A549 treated with AZD9567 at 1 μM for 4 hours (cell line): ENCODE results near the gene TMEM181. TPM values are rescaled to one million over a fixed set of nuclear protein-coding genes. Genes with fewer than 3 reads are reported as not detected.

Experiments
- total RNA-seq: library from RNA; stranded (reverse); fragments of 200-300 nt; extraction: Qiagen RNA extraction; gene quantifications from 5 replicates; pipeline ENCODE4 v1.2.3, GENCODE V29; 2022; ENCODE audit not compliant: insufficient read depth

Gene TMEM181
- total RNA-seq = 11.9 to 15.5 TPM (median 14.5 TPM) in 5 replicates

DNA sequence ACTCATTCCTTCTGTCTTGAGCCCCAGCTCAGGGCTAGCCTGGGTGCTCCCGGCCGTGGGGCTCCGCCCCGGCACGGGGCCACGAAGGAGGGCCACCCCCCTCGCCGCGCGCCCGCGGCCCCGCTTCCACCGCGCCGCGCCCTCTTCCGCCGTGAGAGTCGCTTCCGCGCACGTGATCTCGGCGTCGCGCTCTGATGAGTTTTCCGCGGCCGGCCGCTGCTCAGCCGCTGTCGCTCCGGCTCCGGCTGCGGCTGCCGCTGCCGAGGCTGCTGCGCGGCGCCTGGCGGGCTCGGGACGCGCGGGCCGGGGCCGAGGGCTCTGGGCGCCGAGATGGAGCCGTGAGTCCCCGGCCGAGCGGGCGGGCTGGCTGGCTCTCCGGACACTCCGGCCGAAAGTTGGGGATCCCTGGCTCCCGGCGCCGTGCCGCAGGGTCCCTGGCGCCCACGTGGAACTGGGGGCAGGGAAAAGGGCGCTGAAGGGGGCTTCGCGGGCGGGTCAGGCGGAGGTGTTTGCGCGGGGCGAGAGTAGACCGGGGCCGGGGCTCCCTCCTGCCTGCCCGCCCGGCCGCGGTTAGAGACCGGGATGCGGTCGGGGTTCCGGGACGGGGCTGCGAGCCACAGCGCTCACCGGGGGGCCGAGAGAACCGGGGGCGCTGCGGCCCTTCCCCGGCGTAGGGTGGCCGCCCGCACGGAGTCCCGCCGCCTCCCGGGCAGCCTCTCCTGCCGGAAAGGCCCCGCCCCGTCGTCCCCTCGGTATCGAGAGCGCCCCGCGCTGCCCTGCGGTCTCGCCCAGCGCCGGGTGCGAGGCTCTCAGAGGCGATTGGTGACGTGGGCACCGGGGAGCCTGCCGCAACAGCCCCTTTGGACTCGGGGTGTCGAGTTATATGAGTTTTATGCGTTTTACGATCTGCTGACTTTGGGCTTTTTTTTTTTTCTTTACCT is at the start of gene TMEM181:
TMEM181 (plus strand) TSS at position 197 of the 941 bp plus-strand sequence; CDS start at position 331, 134 bp downstream.

DNA sequence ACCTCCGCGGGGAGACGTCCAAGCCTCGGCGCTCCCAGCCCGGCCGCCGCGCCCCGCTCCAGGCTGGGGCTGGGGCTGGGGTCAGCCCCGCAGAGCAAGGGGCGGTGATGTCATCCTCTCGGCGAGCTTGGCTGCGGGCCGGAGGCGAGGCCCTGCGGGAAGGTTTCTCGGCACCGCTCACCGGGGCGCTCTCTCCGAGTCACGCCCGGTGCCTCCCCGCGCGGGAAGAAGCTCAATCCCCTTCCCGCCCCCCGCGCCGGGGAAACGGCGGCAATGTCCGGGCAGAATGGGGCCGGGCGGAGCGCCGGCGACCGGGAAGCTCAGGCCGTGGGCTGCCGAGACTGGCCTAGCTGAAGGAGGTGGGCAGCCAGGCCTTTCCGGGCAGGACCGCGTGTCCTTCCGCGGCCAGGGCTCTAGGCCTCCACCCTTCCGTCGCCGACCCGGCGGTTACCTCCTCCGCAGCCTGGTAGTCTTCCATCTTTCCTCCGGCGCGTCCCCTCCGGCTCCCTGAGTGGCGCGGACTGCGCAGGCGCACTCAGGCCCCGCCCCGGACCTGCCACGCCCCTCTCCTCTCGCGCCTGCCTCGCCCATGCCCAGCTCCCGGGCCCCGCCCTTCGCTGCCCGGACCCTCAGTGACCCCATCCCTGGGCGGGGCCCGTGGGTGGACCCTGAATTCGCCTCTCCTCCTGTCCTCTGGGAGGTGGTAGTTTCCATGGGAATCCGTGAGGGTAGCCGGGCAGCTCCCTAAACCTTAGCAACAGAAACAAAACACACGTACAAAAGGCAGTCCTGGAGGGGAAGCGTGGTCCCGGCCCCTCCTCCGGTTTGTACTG is 84.6 kb downstream of the TMEM181 start, which contains the start of gene DYNLT1:
DYNLT1 (minus strand) TSS at position 513 of the 833 bp plus-strand sequence; CDS start at position 478, 35 bp downstream.

GRCh38 chr6:158649289-158650143 is 89.6 kb downstream of the TMEM181 start, which contains the start of gene SYTL3:
Gene SYTL3 (plus strand): TSS chr6:158650054. CDS start chr6:158663269, 13,215 bp downstream.

Other genes with a start within 250 kb of the TMEM181 start
- 4.9 to 7.3 TPM (median 6.5 TPM) in 5 replicates for gene TULP4, start 247.6 kb upstream of the TMEM181 start, total RNA-seq
- gene DYNLT1, start 84.7 kb downstream of the TMEM181 start, total RNA-seq = 112 to 133 TPM (median 114 TPM) in 5 replicates
- gene SYTL3, start 90.0 kb downstream of the TMEM181 start, total RNA-seq = 1.2 to 1.4 TPM (median 1.3 TPM) in 4 of 5 replicates, not detected in the other